HG02798 (cell line): ENCODE results near the gene JAK1.

Experiments used
- ATAC-seq: cut with Tn5 transposase; IDR thresholded peaks from one replicate; pipeline ENCODE4 v1.9.1; 2021; ENCODE audit warnings: mild to moderate bottlenecking; ENCODE audit not compliant: unreplicated experiment, poor library complexity

Gene JAK1

DNA sequence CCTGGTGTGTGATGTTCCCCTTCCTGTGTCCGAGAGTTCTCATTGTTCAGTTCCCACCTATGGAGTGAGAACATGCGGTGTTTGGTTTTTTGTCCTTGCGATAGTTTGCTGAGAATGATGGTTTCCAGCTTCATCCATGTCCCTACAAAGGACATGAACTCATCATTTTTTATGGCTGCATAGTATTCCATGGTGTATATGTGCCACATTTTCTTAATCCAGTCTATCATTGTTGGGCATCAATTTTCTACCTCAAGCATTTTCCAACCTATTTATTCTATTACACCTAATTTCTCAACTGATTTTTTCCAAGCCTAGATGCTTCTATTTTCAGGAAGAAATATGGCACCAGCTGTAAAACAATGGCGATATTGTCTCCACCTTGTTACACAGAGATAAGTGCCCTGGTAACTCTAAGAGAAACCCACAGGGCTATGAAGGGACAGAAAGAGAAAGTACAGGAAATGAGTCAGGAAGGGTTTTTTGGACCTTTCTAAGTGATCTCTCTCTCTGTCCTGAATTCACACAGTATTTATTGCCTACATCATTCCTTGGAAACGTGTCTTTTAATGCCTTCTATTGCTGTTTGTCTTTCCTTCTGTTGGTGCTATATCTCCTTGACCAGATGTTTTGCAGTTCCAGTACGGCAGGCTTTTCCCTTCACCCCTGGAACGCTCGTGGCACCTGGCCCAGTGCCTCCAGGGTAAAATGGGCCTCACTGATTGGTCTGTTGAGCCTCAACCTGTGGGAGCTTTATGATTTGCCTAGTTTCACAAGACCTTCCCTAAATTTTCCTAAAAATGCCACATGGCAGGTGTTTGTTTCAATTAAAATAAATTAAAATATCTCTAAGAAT lies 14.6 kb upstream of the JAK1 start:
- ATAC-seq, result no peak

DNA sequence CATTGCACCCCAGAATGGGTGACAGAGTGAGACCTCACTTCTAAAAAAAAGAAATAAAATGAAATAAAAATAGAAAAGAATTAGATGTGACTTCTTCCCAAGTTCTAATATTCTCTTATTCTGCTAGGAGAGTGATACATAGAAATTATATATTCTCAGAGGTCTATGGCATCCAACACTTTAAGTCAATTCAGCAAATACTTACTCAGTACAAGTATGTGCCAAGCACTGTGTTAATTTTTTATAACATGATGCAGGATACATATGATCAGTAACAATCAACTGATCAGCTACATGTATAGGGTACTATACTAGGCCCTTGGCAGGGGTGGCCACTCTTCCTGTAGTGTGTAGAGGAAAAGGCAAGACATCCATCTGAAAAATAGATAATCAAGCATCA lies 13.0 kb upstream of the JAK1 start:
- ATAC-seq, result no peak

DNA sequence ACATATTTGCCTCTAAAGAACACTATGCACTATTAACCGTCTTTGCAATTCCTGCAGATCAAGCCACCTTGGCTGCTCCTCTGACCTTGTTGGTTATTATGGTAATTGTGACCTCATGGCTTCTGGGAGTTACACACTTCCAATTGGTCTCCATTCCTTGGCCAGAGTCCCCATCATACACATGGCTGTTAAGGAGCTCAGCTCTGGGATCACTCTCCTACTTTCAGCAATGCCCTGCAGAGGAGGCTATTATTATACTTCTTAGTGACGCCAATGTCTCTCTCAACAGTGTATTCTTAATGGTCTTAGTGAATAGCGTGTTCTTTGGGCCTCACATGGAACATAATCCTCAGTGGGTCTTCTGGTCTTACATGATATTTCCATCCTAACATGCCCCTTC lies 10.0 kb upstream of the JAK1 start:
- no peak for ATAC-seq

DNA sequence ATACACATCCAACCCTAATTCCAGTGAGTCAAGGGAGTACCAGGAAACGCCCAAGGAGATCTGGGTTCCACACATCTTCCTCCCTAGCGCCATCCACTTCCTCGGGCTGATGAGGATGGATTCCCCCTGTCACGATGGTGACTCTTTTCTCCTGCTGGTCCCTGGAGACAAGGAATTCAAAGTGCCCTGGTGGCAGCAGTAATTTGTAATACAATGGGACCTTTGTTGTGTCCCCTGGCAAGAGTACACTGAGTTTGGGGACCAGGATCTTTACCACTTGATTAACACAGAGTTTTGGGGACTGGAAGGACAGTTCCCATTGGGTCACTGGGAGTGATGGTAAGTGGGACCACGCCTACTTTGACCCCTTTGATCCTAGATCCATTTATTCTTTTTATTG lies 9.4 kb upstream of the JAK1 start:
- no peak for ATAC-seq

DNA sequence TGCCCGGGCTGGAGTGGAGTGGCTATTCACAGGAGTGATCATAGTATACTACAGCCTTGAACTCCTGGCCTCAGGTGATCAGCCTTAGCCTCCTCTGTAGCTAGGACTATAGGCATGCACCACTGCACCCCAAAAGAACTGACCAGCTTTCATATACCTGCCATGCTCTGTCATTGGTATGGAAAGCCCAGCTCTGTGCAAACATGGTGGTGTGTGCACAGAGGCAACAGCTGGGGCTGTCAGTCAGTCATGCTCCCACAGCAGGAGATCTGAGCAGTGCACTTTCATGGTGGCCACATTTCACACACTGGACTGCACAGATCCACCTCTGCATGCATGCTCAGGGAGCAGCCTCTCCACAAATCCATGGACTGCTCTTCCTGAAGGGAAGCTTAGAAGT lies 8.8 kb upstream of the JAK1 start:
- ATAC-seq, result peak; percentile 32

DNA sequence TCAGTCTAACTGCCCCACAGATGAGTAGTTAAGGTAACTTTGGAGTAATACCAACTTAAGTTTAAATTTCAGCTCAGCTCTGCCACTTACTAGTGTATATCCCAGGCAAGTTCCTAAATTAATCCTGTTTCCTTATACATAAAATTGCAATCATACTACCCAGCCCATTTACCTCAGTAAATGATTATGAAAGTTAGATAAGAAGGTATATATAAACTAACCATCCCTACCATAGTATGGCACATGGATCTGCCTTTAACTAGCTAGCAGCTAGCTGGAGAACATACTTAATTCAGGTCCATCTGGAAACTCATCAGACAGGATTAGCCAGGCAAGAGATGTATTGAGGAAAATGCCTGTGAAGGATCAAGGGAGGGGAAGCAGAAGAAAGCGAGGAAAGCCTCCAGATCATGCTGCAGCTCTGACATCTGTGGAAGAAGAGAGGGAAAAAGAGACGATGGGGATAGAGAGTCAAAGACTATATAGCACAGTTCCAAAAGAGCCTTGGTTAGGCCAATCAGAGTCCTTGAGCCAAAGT lies 8.0 kb upstream of the JAK1 start:
- ATAC-seq, result no peak

DNA sequence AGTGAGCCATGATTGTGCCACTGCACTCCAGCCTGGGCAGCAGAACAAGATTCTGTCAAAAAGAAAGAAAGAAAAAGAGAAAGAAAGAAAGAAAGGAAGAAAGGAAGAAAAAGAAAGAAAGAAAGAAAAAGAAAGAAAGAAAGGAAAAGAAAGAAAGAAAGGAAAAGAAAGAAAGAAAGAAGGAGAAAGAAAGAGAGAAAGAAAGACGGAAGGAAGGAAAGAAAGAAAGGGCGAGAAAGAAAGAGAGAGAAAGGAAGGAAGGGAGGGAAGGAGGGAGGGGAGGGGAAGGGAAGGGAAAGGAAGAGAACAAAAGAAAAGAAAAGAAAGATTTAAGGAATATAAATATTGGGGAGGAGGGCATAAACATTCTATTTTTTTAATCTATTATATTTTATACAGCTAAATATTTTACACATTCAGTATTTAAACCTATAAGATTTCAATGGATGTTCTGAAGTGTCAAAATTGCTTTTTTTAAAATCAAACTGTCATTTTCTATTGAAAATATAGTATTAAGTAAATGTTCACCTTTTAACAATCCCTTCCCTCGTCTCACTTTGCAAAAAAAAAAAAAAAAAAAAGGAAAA lies 6.8 kb upstream of the JAK1 start:
- no peak for ATAC-seq

DNA sequence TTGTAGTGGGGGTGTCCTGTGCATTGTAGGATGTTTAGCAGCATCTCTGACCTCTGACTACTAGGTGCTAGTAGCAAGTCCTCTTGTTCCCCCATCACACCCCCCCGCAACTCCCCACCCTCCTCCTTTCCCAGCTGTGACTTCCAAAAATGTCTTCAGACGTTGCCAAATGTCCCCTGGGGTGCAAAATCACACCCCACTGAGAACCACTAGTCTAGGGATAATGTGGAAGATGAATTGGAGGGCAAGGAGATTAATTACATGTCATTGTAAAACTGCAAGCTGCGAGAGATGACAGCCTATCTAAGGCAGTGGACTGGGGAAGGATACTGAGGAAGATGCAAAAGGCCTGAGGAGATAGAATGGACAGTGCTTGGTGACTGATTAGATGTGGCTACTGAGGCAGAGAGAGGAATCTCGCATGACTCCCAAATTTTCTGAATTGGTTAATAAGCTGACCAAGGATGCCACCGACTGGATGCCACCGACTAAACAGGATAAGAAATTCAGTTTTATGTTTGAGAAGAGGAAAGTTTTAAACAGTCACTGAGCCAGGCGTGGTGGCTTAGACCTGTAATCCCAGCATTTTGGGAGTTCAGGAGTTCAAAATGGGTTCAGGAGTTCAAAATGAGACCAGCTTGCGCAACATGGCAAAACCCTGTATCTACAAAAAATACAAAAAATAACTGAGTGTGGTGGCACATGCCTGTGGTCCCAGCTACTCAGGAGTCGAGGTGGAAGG lies 3.1 kb upstream of the JAK1 start:
- ATAC-seq, result no peak

DNA sequence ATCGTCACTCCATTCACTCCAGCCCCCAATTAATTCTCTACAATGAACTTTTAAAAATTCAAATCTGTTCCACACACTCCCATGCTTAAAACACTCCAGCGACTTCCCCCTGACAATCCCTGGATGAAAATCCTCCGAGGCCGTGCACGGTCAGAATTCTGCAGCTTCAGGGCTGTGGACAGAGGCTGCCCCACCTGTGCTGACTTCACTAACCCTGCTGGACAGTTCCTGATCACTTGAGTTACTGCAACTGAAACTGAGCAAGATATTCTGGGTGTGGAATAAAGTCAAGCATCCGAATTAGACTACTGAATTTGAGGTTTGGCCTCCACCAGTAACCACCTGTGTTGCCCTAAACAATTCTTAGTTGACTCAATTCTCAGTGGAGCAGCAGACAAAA lies 1.0 kb upstream of the JAK1 start:
- no peak for ATAC-seq

DNA sequence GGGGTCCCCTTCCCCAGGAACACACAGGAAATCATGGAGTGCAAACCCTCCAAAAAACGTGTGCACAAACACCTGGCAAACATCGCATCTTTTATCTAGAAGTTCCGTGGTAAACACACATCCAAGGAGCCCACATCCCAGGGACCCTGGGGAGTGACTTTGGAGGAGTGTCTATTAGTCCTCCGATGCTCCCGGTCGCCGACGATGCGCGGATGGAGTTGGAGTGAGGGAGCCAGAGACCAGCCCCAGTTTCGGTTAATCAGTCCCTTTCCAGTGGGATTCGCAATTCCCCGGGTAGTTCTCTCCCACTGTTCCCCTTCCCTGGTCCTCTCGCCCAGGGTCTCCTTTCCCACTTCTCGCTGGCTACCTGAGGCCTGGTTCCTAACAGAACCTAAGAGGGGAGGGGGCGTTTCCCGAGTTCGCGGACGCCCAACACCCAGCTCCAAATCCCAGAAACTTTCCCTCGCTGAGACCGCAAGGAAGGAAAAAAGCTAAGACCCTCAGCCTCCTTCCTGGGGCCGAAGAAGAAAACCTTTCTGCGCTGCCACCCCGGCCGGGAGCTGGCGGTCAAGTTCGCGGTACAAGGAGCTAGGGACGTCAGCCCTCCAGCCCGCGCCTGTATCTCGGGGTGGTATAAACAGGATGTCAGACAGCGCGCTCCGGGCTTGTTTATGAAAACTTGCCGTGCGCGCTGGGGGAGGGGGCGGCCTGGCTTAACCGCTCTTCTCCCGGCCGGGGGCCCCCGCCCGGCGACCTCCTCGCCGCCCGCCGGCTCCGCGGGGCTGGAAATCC lies 787 bp downstream of the JAK1 start:
- peak; percentile 43 for ATAC-seq

DNA sequence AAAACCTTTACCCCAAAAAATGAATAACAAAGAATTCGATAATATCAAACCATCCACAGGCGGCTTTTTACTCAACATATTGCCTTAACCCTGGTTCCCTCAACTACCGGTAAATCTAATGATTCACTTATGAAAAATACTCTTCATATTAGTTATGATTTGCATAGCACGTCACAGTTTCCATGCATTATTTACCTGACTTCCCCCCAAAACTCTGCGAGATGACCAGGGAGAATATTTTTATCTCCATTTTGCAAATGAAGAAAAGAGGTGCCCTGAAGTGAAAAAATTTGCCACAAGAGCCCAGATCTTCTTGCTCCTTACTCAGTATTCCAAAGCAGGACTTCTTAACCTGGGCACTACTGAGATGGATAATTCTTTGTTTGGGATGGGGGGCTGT lies 2.9 kb downstream of the JAK1 start:
- no peak for ATAC-seq

DNA sequence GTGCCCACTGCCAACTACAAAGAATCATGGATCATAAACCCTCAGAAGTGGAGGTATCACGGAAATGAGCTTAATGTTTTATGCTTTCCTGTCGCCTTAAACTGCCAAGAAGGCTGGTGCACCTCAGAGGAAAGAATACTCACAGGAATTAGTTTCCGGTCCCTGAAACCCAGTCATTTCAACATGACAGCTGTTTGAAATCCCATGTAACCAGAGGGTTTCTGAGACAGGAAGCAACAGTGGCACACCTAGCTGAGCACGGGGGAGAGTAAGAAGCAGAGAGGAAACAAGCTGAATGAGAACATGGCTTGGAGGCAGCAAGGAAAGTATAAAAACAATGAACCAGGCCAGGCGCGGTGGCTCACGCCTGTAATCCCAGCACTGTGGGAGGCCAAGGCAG lies 3.9 kb downstream of the JAK1 start:
- no peak for ATAC-seq

DNA sequence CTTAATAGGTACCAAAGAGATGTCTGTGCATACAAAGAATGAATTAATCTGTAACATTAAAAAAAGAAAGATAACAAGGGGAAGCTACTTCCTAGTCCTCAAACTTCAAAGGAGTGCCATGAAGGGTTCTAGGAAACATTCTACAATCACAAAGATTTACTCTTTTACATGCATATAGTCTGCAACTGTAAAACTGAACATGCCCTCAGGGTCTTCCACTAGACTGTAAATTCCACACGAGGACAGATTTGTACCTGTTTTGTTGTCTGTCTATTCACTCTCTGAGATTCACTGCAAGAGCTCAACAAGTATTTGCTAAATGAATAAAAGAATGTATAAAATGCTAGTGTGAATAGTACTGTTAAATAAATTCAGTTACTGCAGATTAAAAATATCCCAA lies 4.4 kb downstream of the JAK1 start:
- ATAC-seq, result no peak

DNA sequence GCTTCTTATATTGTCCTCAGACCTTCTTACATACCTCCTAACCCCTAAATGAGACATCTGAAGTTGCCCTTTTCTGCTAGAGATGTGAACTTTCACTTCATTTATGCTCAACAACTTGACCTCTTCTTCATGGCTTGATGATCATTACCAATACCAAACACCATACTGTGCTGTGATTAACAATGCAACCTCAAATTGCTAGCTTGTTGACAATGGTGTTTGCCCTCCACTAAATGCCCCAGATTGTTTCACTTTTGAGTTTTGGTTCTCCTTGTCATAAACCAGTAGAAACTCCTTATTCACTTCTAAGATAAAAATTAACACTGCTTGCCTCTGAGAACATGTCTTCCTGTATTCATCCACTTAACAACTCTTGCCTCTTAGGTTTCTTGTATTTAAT lies 5.6 kb downstream of the JAK1 start:
- peak; percentile 67 for ATAC-seq

DNA sequence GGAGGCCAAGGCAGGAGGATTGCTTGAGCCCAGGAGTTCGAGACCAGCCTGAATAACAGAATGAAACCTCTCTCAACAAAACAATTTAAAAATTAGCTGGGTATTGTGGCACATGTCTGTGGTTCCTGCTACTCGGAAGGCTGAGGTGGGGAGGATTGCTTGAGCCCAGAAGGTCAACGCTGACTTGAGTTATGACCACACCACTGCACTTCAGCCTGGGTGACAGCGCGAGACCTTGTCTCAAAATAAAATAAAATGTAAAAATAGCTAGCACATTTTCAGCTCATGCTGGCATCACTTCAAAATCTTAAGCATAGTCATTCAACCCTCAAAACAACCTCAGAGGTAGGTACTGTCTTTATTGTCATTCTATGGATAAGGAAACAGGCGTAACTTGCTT lies 6.4 kb downstream of the JAK1 start:
- no peak for ATAC-seq

DNA sequence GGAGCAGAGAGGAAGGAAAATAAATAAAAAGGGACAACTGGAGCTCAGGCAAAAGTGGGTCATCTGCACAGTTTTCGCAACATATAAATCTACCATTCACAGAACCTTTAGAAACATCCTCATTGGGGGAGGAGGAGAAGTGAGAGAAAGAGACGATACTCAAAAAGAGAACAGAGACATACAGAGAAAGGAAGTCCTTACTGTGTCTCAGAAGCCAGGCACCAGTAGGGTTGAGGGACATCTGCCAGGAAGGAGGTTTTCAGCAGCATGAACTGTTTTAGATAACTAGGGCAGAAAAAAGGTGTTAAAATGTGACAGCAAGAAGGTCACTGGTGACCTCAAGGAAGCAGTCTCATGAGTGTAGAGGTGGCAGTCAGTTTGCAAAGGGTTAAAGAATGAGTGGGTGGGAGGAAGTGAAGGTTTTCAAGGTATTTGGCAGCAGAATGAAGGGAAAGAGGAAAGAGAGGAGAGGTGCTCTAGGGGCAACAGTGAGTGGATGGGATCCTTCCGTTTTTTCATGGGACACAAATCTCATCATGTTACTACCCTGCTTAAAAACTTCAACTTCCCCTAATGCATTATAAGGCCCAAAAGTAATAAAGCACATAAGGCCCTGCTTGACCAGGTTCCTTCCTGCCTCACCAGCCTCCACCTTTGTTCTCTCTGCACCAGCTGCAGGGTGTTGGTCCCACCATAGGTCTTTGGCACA lies 9.5 kb downstream of the JAK1 start:
- peak; percentile 90 for ATAC-seq

DNA sequence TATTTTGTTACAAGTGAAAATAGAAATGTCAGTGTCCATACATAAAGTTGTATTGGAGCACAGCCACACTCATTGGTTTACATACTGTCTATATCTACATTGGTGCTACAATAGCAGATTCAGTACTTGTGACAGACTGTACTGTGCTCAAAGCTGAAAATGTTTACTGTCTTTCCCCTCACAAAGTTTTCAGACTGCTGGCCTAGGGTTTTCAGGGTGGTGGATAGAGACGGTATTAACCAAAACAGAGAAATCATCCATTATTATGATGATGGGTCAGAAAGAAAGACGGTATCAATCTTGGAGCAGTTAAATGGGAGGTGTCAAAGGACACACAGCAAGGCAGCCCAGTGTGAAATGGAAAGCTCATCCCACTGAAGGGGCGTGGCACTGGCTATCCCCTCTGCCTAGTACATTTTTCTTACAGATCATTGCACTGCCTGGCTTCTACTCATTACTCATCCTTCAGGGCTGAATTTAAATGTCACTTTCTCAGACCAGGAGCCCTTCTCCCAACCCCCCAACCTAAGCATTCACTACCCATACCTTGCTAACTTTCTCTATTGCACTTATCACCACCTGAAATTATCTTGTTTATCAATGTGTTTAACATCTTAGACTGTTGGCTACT lies 10.2 kb downstream of the JAK1 start:
- no peak for ATAC-seq

DNA sequence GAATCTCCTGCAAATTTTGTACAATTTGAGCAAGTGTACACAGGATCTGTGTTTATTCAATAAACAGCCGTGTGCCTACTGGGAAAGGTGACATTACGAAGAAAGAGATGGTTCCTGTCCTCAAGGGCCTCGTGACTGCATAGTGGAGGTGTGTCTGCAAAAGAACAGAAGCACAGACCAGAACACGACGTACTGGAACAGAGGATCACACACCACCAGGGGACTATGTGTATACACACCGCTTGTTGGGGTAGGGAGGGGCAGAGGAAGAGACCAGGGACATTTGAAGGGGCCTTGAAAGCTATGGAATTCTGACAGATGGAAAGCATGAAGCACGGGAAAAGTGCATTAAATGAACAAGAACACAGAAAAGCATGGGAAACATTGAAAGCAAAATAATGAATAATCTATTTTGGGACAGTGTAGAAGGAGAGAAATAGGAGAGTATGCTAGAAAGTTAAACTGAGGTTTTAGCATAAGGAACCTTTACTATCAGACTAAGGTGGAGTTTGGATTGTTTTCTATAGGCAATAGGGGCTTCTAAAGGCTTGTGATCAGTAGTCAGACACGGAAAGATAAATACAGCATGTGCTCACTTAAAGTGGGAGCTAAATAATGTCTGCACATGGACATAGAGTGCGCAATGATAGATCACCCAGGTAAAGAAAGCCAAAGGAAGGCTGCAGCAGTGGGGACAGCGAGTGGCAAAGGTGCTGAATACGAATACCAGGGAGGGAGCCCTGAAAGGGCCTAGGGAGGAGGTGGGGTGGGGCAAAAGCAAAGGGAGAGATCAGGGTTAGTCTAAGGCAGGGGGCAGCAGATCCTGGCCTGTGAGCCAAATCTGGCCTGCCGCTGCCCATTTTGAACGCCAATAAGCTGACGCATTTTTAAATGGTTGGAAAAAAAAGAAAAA lies 11.0 kb downstream of the JAK1 start:
- no peak for ATAC-seq
